HEK293 (cell line): ENCODE measurements around the gene GIMAP5.

ENCODE experiments used
- CTCF ChIA-PET: fragments of 350-600 bp; formaldehyde crosslinking; extraction: SDS; loops from one replicate; lab custom pipeline; 2021; ENCODE audit warnings: antibody characterized with exemption; lab: Yijun Ruan, JAX
- POLR2A ChIA-PET: fragments of 300-600 bp; formaldehyde crosslinking; extraction: SDS; loops from one replicate; lab custom pipeline; 2020; ENCODE audit warnings: antibody characterized with exemption, inconsistent platforms; lab: Yijun Ruan, JAX
- H3K27ac ChIP-seq: fragments of 200-500 bp; sonication (Bioruptor generic); 2 replicates; pipeline ENCODE4 v1.5.1; 2014; ENCODE audit warnings: low read depth, low read length, control low read depth, inconsistent platforms; ENCODE audit errors: extremely low read depth
- H3K36me3 ChIP-seq, 2 experiments: fragments of 200-500 bp in 1 of 2; sonication (Bioruptor generic) in 1 of 2; 1 replicate in 1 of 2; 2 replicates in 1 of 2; pipeline ENCODE4 v1.5.1; 2014 to 2017; ENCODE audit warnings: inconsistent platforms in 2 of 2, low read length in 2 of 2; ENCODE audit not compliant: control insufficient read depth in 2 of 2, insufficient read depth in 1 of 2
- H3K4me1 ChIP-seq: fragments of 200-500 bp; sonication (Bioruptor generic); 2 replicates; pipeline ENCODE4 v1.5.1; 2014; ENCODE audit warnings: mild to moderate bottlenecking, low read length, inconsistent platforms; ENCODE audit not compliant: control insufficient read depth, insufficient read depth
- H3K4me3 ChIP-seq: 2 replicates; pipeline ENCODE4 v1.5.1; 2011; ENCODE audit warnings: low read depth, mild to moderate bottlenecking, control low read depth, low read length, moderate library complexity
- H3K9me3 ChIP-seq: fragments of 200-500 bp; sonication (Bioruptor generic); 2 replicates; pipeline ENCODE4 v1.5.1; 2014; ENCODE audit warnings: low read depth, low read length, inconsistent platforms; ENCODE audit not compliant: control insufficient read depth, insufficient read depth
- OSR2 ChIP-seq: fragments of 450-650 bp; formaldehyde crosslinking; IDR thresholded peaks from 2 replicates; pipeline ENCODE4 v1.5.1; 2016; ENCODE audit warnings: missing biosample characterization, missing genetic modification characterization
- PRDM1 ChIP-seq: fragments of 450-650 bp; formaldehyde crosslinking; IDR thresholded peaks from 2 replicates; pipeline ENCODE4; 2016; ENCODE audit warnings: missing biosample characterization, missing genetic modification characterization
- PRDM10 ChIP-seq: fragments of 450-650 bp; formaldehyde crosslinking; IDR thresholded peaks from 2 replicates; pipeline ENCODE4 v1.5.1; 2016; ENCODE audit warnings: missing biosample characterization, missing genetic modification characterization
- PRDM4 ChIP-seq: fragments of 450-650 bp; formaldehyde crosslinking; IDR thresholded peaks from 2 replicates; pipeline ENCODE4 v1.5.1; 2017; ENCODE audit warnings: missing biosample characterization, missing genetic modification characterization
- SETDB1 ChIP-seq: IDR thresholded peaks from one replicate; pipeline ENCODE4 v1.6.1; 2017; ENCODE audit warnings: mild to moderate bottlenecking, low read length, moderate library complexity, mixed read lengths; ENCODE audit not compliant: insufficient read length
- ZIC2 ChIP-seq: fragments of 450-650 bp; formaldehyde crosslinking; IDR thresholded peaks from 2 replicates; pipeline ENCODE4 v1.5.1; 2016; ENCODE audit warnings: missing biosample characterization, missing genetic modification characterization
- ZNF146 ChIP-seq: fragments of 450-650 bp; formaldehyde crosslinking; IDR thresholded peaks from 2 replicates; pipeline ENCODE4 v1.5.1; 2016; ENCODE audit warnings: missing biosample characterization, missing genetic modification characterization
- ZNF16 ChIP-seq: fragments of 450-650 bp; formaldehyde crosslinking; IDR thresholded peaks from 2 replicates; pipeline ENCODE4 v1.5.1; 2016; ENCODE audit warnings: low read depth, missing biosample characterization, missing genetic modification characterization
- ZNF174 ChIP-seq: fragments of 450-650 bp; formaldehyde crosslinking; IDR thresholded peaks from 2 replicates; pipeline ENCODE4 v1.5.0; 2017; ENCODE audit warnings: missing biosample characterization, mild to moderate bottlenecking, missing genetic modification characterization
- ZNF221 ChIP-seq: fragments of 450-650 bp; formaldehyde crosslinking; IDR thresholded peaks from 2 replicates; pipeline ENCODE4 v1.5.1; 2017; ENCODE audit warnings: missing biosample characterization, missing genetic modification characterization, borderline replicate concordance
- ZNF292 ChIP-seq: fragments of 450-650 bp; formaldehyde crosslinking; IDR thresholded peaks from 2 replicates; pipeline ENCODE4 v1.5.1; 2016; ENCODE audit warnings: low read depth, missing biosample characterization, missing genetic modification characterization, borderline replicate concordance
- ZNF341 ChIP-seq: fragments of 450-650 bp; formaldehyde crosslinking; IDR thresholded peaks from 2 replicates; pipeline ENCODE4; 2016; ENCODE audit warnings: low read depth, missing biosample characterization, missing genetic modification characterization
- ZNF391 ChIP-seq: fragments of 450-650 bp; formaldehyde crosslinking; IDR thresholded peaks from 2 replicates; pipeline ENCODE4 v1.5.1; 2016; ENCODE audit warnings: low read depth, missing biosample characterization, missing genetic modification characterization, borderline replicate concordance
- ZNF555 ChIP-seq: fragments of 450-650 bp; formaldehyde crosslinking; conservative IDR thresholded peaks from 2 replicates; pipeline ENCODE4 v1.5.1; 2017; ENCODE audit warnings: missing biosample characterization, mild to moderate bottlenecking, missing genetic modification characterization, inconsistent platforms
- ZNF580 ChIP-seq: fragments of 450-650 bp; formaldehyde crosslinking; IDR thresholded peaks from 2 replicates; pipeline ENCODE4 v1.5.1; 2016; ENCODE audit warnings: missing biosample characterization, missing genetic modification characterization
- ZNF768 ChIP-seq: fragments of 450-650 bp; formaldehyde crosslinking; IDR thresholded peaks from 2 replicates; pipeline ENCODE4 v1.5.1; 2018; ENCODE audit warnings: missing biosample characterization, mild to moderate bottlenecking, missing genetic modification characterization
- ZSCAN23 ChIP-seq: fragments of 450-650 bp; formaldehyde crosslinking; IDR thresholded peaks from 2 replicates; pipeline ENCODE4 v1.5.1; 2016; ENCODE audit warnings: missing biosample characterization, missing genetic modification characterization
- ZSCAN5A ChIP-seq: fragments of 450-650 bp; formaldehyde crosslinking; IDR thresholded peaks from 2 replicates; pipeline ENCODE4 v1.5.1; 2016; ENCODE audit warnings: missing biosample characterization, missing genetic modification characterization
- TF ChIP-seq, protein P1 (sequence below): fragments of 450-650 bp; formaldehyde crosslinking; IDR thresholded peaks from 2 replicates; pipeline ENCODE4 v1.5.1; 2017; ENCODE audit warnings: missing biosample characterization, mild to moderate bottlenecking, missing genetic modification characterization, moderate library complexity
- TF ChIP-seq, protein P2 (sequence below): fragments of 450-650 bp; formaldehyde crosslinking; IDR thresholded peaks from 2 replicates; pipeline ENCODE4 v1.5.1; 2016; ENCODE audit warnings: missing biosample characterization, missing genetic modification characterization

The GIMAP5 gene

GRCh38 chr7:150746921-150747320 is 9.7 kb downstream of the GIMAP5 start:
- Histone ChIP-seq H3K36me3 (no peaks in the 10 kb centered on the region), H3K27ac (no peak overlapping the region), H3K4me3 (no peak overlapping the region), H3K9me3 (no peaks in the 10 kb centered on the region), H3K4me1 (no peaks in the 10 kb centered on the region)
- ChIA-PET CTCF (no interaction called here), POLR2A (no interaction called here)
- TF ChIP-seq ZNF221 (tag by site-specific recombination) (no peak), ZNF146 (no peak), ZSCAN23 (tag by site-specific recombination) (no peak), ZNF292 (no peak), ZNF174 (no peak), ZNF580 (tag by site-specific recombination) (no peak), PRDM1 (tag by site-specific recombination) (no peak), ZNF768 (tag by site-specific recombination) (no peak), PRDM4 (tag by site-specific recombination) (no peak), ZNF16 (tag by site-specific recombination) (no peak), ZNF341 (tag by site-specific recombination) (no peak), OSR2 (tag by site-specific recombination) (no peak)
- TF ChIP-seq, protein P1, sequence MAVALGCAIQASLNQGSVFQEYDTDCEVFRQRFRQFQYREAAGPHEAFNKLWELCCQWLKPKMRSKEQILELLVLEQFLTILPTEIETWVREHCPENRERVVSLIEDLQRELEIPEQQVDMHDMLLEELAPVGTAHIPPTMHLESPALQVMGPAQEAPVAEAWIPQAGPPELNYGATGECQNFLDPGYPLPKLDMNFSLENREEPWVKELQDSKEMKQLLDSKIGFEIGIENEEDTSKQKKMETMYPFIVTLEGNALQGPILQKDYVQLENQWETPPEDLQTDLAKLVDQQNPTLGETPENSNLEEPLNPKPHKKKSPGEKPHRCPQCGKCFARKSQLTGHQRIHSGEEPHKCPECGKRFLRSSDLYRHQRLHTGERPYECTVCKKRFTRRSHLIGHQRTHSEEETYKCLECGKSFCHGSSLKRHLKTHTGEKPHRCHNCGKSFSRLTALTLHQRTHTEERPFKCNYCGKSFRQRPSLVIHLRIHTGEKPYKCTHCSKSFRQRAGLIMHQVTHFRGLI (tag by site-specific recombination) = no peak
- TF ChIP-seq, protein P2, sequence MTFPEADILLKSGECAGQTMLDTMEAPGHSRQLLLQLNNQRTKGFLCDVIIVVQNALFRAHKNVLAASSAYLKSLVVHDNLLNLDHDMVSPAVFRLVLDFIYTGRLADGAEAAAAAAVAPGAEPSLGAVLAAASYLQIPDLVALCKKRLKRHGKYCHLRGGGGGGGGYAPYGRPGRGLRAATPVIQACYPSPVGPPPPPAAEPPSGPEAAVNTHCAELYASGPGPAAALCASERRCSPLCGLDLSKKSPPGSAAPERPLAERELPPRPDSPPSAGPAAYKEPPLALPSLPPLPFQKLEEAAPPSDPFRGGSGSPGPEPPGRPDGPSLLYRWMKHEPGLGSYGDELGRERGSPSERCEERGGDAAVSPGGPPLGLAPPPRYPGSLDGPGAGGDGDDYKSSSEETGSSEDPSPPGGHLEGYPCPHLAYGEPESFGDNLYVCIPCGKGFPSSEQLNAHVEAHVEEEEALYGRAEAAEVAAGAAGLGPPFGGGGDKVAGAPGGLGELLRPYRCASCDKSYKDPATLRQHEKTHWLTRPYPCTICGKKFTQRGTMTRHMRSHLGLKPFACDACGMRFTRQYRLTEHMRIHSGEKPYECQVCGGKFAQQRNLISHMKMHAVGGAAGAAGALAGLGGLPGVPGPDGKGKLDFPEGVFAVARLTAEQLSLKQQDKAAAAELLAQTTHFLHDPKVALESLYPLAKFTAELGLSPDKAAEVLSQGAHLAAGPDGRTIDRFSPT (tag by site-specific recombination) = no peak

GRCh38 chr7:150748376-150748775 is 11.2 kb downstream of the GIMAP5 start:
- CTCF ChIA-PET = interaction anchor here (1.0 kb wide), 2 partner anchors 9 to 238 kb away, joined by 3 read pairs; no protein-coding TSS in a partner anchor
- H3K4me3 ChIP-seq = no peak overlapping the region
- POLR2A ChIA-PET = no interaction called here
- no peaks in the 10 kb centered on the region for H3K9me3 ChIP-seq
- H3K27ac ChIP-seq = no peak overlapping the region
- H3K4me1 ChIP-seq = no peaks in the 10 kb centered on the region
- no peaks in the 10 kb centered on the region for H3K36me3 ChIP-seq
- TF ChIP-seq ZSCAN5A (tag by site-specific recombination) (no peak), SETDB1 (no peak), ZNF555 (tag by site-specific recombination) (no peak), ZIC2 (tag by site-specific recombination) (no peak), PRDM10 (tag by site-specific recombination) (no peak), ZNF391 (tag by site-specific recombination) (no peak)
- TF ChIP-seq, protein P2 (tag by site-specific recombination) = no peak
